Lower leg skin (tissue), 4 donors: ENCODE measurements around the gene RAB12. TPM values are rescaled to one million over a fixed set of nuclear protein-coding genes. Genes with fewer than 3 reads are reported as not detected.

Source experiments
- DNase-seq, 2 donors: peaks; one replicate each; pipeline ENCODE4 v3.0.0-alpha.2; 2019; ENCODE audit warnings: low spot score in 2 of 2
- H3K4me3 ChIP-seq: fragments of 200-600 bp; sonication (generic); 2 replicates; pipeline ENCODE4 v1.5.1; 2017; ENCODE audit warnings: mild to moderate bottlenecking, low read depth; ENCODE audit not compliant: poor library complexity, severe bottlenecking
- CTCF ChIP-seq, 3 donors: fragments of 450-650 bp; IDR thresholded peaks; one replicate each; pipeline ENCODE4 v1.5.1; 2016; ENCODE audit warnings: antibody characterized with exemption in 3 of 3, mild to moderate bottlenecking in 3 of 3, moderate library complexity in 2 of 3
- POLR2A ChIP-seq, 2 donors: fragments of 450-650 bp; IDR thresholded peaks; one replicate each; pipeline ENCODE4 v1.6.1; 2016 to 2017; ENCODE audit warnings: antibody characterized with exemption in 2 of 2, mild to moderate bottlenecking in 1 of 2, moderate library complexity in 1 of 2
- whole genome bisulfite sequencing, 2 donors: methylation state at CpG; one replicate each; pipeline ENCODE4 v1.1.5; 2018; 5-methylcytosine and 5-hydroxymethylcytosine counted together
- intact Hi-C: fragments of 100-400 bp; cut with DNase I; formaldehyde crosslinking; loops from one replicate; pipeline ENCODE4 v1.15.0; 2023; ENCODE audit warnings: low total_unique reads
- total RNA-seq, 4 donors: library from RNA; depleted of rRNA; stranded (reverse); fragments of >200 nt; gene quantifications; one replicate each; pipeline ENCODE4 v1.1.0, GENCODE V29; 2016

RAB12 gene
- total RNA-seq, 4 donors from 2014 or later = 33.6 to 46.8 (median 44.4) TPM

GRCh38 chr18:8657873-8658470, 48.7 kb downstream of the RAB12 start:
- 42 to 43% methylated on average over 14 of the region's 14 CpGs for WGBS, 2 donors
- TF ChIP-seq CTCF (IDR thresholded peaks at IDR 0.05) (no peak), POLR2A (IDR thresholded peaks at IDR 0.05) (no peak)
- intact Hi-C loops = loop anchor here (10.0 kb wide), 1 partner anchor 327 kb away; no protein-coding TSS in a partner anchor
- no peak overlapping the region for H3K4me3 ChIP-seq
- DNase-seq = no peak

- intact Hi-C loops = loop anchor here (10.0 kb wide), 1 partner anchor 326 kb away; no protein-coding TSS in a partner anchor
- no peak for TF ChIP-seq POLR2A (IDR thresholded peaks at IDR 0.05)
- TF ChIP-seq CTCF (IDR thresholded peaks at IDR 0.05) = no peak
Observed at GRCh38 chr18:8658858-8659485, 49.7 kb downstream of the RAB12 start.

GRCh38 chr18:8659609-8660242, 50.5 kb downstream of the RAB12 start:
- no peak overlapping the region for H3K4me3 ChIP-seq
- DNase-seq = no peak
- WGBS, 2 donors = 93 to 95% methylated on average over 33 to 36 of the region's 36 CpGs
- intact Hi-C loops = loop anchor here (10.0 kb wide), 1 partner anchor 325 kb away; no protein-coding TSS in a partner anchor
- TF ChIP-seq POLR2A (IDR thresholded peaks at IDR 0.05) = no peak
- no peak for TF ChIP-seq CTCF (IDR thresholded peaks at IDR 0.05)

More at GRCh38 chr18:8658858-8659485, 49.7 kb downstream of the RAB12 start:
- no peak overlapping the region for H3K4me3 ChIP-seq
- 93 to 97% methylated on average over 31 of the region's 31 CpGs for WGBS, 2 donors
- no peak for DNase-seq

GRCh38 chr18:8660316-8660715, 51.1 kb downstream of the RAB12 start:
- no peak for DNase-seq
- TF ChIP-seq CTCF (IDR thresholded peaks at IDR 0.05) = no peak
- TF ChIP-seq POLR2A (IDR thresholded peaks at IDR 0.05) = no peak
- H3K4me3 ChIP-seq = no peak overlapping the region
- intact Hi-C loops = no loop called here
- WGBS, 2 donors = 92% methylated on average over 5 of the region's 5 CpGs

GRCh38 chr18:8661754-8662559, 52.7 kb downstream of the RAB12 start:
- TF ChIP-seq CTCF (IDR thresholded peaks at IDR 0.05) (no peak), POLR2A (IDR thresholded peaks at IDR 0.05) (no peak)
- intact Hi-C loops = no loop called here
- 50 to 53% methylated on average over 18 of the region's 18 CpGs for WGBS, 2 donors
- no peak for DNase-seq
- H3K4me3 ChIP-seq = no peak overlapping the region
